Esophagus (tissue), 2 donors: Measurements from ENCODE around the gene FANCC. TPM values are rescaled to one million over a fixed set of nuclear protein-coding genes. Genes with fewer than 3 reads are reported as not detected.

ENCODE experiments used
- H3K27ac ChIP-seq, 2 donors: one replicate each; pipeline ENCODE4 v1.5.1; 2013; ENCODE audit warnings: low read depth in 2 of 2, mild to moderate bottlenecking in 2 of 2, inconsistent platforms in 1 of 2, low read length in 1 of 2, moderate library complexity in 1 of 2
- H3K27me3 ChIP-seq, 2 donors: one replicate each; pipeline ENCODE4 v1.6.1; 2013; ENCODE audit warnings: low read length in 2 of 2, control low read depth in 1 of 2, mild to moderate bottlenecking in 1 of 2; ENCODE audit not compliant: insufficient read depth in 2 of 2, control insufficient read depth in 1 of 2
- H3K36me3 ChIP-seq, 2 donors: one replicate each; pipeline ENCODE4 v1.6.1; 2013; ENCODE audit warnings: low read length in 1 of 2; ENCODE audit not compliant: control insufficient read depth in 2 of 2, insufficient read depth in 2 of 2
- H3K4me1 ChIP-seq, 2 donors: one replicate each; pipeline ENCODE4 v1.6.1; 2013; ENCODE audit warnings: low read length in 1 of 2; ENCODE audit not compliant: control insufficient read depth in 2 of 2, insufficient read depth in 2 of 2
- H3K4me3 ChIP-seq, 2 donors: one replicate each; pipeline ENCODE4 v1.5.1; 2013; ENCODE audit warnings: low read length in 2 of 2, mild to moderate bottlenecking in 2 of 2, low read depth in 1 of 2, moderate library complexity in 1 of 2
- H3K9me3 ChIP-seq, 2 donors: one replicate each; pipeline ENCODE4 v1.6.1; 2013; ENCODE audit warnings: mild to moderate bottlenecking in 2 of 2, low read depth in 1 of 2, low read length in 1 of 2, moderate library complexity in 1 of 2; ENCODE audit not compliant: control insufficient read depth in 2 of 2, insufficient read depth in 1 of 2
- WGBS, 2 donors: extraction: QIAGEN DNeasy Blood & Tissue Kit; methylation state at CpG; one replicate each; pipeline ENCODE4 v1.1.7; 2013; 5-methylcytosine and 5-hydroxymethylcytosine counted together
- polyA plus RNA-seq, 2 donors: library from polyadenylated mRNA; stranded (reverse); fragments of 200-250 nt; gene quantifications; one replicate each; pipeline ENCODE4 v1.2.3, GENCODE V29; 2013
- donor health status: healthy with polysubstance abuse.
- donor health status: Bipolar disorder and iron deficiency.

Gene FANCC
- polyA plus RNA-seq, 2 donors: 2.5 to 3.6 TPM

- H3K27me3 ChIP-seq: no peaks in the 10 kb centered on the region
- WGBS, 2 donors: 63 to 81% methylated on average over 39 of the region's 39 CpGs
- no peak overlapping the region for H3K4me3 ChIP-seq
- peaks cover 7 to 45% of the 10 kb centered on the region in 2 donors for H3K36me3 ChIP-seq
- peak overlapping the region; percentile 73 to 84 for H3K27ac ChIP-seq
- peaks cover 0 to 3% of the 10 kb centered on the region in 2 donors for H3K9me3 ChIP-seq
- H3K4me1 ChIP-seq: peaks cover 9 to 43% of the 10 kb centered on the region in 2 donors
Observed at GRCh38 chr9:95083086-95083768, 234.3 kb downstream of the FANCC start.

DNA sequence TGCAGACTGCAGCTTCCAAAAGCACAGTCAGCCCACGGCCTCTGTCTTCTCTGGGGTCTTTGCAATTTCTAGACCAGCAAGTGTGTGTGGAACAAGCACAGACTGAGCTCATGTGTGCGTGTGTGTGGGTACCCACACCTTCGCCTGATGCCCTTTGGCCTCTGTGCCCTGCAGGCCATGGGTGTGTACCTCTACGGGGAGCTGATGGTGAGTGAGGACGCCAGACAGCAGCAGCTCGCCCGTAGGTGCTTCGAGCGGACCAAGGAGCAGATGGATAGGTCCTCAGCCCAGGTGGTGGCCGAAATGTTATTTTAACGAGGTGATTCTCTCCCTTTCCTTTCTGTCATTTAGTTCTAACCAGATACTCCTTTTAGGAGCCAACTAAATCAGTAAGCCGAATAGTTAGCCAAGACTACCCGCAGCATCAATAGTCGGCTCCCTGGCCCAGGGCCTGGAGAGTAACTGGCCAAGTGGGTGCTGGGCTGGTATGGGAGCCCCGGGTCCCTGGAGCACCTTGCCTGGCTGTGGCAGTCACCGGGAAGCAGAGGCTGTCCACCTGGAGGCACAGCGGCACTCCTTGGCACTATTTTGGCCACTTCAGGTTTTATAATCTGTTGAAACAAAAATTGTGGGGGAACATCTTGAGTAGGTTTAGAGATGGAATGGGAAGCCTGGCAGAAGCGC lies 235.0 kb downstream of the FANCC start:
- H3K27ac ChIP-seq: peak overlapping the region; percentile 73 to 84
- 47 to 53% methylated on average over 18 of the region's 18 CpGs for WGBS, 2 donors
- peaks cover 7 to 47% of the 10 kb centered on the region in 2 donors for H3K36me3 ChIP-seq
- peaks cover 11 to 39% of the 10 kb centered on the region in 2 donors for H3K4me1 ChIP-seq
- peaks cover 0 to 3% of the 10 kb centered on the region in 2 donors for H3K9me3 ChIP-seq
- no peak overlapping the region for H3K4me3 ChIP-seq
- H3K27me3 ChIP-seq: no peaks in the 10 kb centered on the region

DNA sequence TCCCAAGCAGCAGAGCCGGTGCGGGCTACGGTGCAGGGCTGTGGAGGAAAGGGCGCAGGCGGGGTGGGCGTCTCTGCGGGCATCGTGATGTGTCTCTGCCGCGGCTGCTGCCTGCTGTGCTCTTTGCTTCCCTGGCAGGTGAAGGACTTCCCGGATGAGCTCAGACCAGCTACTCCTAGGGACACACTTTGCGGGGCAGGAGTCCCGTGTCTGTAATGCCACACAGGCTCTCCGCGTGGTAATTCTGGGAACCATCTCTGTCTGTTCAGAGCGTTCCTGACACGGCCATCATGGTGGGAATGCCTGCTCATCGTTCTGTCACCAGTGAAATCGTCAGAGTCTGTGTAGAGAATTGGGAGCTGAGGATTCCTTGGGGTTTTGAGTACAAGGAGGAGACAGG lies 235.5 kb downstream of the FANCC start:
- Histone ChIP-seq H3K27me3 (no peaks in the 10 kb centered on the region), H3K36me3 (peaks cover 7 to 50% of the 10 kb centered on the region in 2 donors), H3K27ac (peak overlapping the region; percentile 73 to 84), H3K9me3 (peaks cover 0 to 3% of the 10 kb centered on the region in 2 donors), H3K4me3 (no peak overlapping the region), H3K4me1 (peaks cover 16 to 40% of the 10 kb centered on the region in 2 donors)
- WGBS, 2 donors: 49 to 75% methylated on average over 19 of the region's 19 CpGs

DNA sequence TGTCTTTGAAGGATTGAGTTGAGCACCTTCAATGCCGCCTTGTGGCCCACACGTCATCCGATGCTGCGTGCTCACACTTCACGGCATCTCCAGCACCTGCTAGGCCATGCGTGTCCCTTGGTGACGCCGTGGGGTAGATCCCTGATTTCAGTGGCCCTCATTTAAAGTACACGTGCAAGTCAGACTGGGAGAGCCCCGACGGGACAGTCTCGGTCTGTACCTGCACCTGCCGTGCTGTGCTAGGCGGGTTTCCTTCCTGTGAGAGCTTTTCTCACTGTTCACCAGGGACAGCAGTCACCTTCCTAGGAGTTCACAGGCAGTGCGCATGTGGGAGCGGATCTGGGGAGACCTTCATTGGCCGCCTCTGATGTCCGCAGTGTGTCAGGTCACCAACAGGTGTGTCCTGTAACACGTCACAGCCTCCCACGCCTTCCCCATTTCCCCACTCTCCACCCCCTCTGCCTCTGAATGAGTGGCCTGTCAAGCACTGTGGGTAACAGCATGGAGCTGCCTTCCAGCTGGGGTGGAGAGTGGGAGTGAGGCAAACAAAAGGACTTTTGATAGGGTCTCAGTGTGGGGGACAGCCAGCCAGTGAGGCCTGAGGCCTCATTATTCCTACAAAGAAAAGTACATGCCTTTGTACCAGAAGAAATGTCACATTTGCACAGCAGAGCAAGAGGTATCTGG lies 236.4 kb downstream of the FANCC start:
- Histone ChIP-seq H3K36me3 (peaks cover 7 to 45% of the 10 kb centered on the region in 2 donors), H3K27ac (peak overlapping the region; percentile 73 to 88), H3K4me1 (peaks cover 19 to 39% of the 10 kb centered on the region in 2 donors), H3K27me3 (no peaks in the 10 kb centered on the region), H3K9me3 (peaks cover 0 to 3% of the 10 kb centered on the region in 2 donors), H3K4me3 (no peak overlapping the region)
- 46 to 64% methylated on average over 20 of the region's 20 CpGs for WGBS, 2 donors

DNA sequence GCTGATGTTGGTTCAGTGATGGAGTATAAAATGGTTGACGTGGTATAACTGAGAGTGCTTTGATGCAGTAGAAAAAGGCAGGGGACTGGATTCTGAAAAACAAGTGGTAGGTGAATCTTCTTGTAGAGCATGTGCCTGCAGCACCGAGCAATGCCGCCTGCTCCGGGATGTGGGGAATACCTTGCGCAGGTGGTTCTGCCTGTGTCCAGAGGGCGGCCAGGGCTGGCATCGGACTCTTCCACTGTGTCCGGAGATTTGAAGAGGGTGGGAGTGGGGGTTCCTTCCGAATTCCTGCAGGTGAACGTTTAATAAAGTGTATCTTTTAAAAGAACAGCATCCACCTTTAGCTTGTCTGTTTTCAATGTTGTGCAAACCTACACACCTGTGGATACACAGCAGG lies 238.0 kb downstream of the FANCC start:
- peaks cover 7 to 41% of the 10 kb centered on the region in 2 donors for H3K36me3 ChIP-seq

DNA sequence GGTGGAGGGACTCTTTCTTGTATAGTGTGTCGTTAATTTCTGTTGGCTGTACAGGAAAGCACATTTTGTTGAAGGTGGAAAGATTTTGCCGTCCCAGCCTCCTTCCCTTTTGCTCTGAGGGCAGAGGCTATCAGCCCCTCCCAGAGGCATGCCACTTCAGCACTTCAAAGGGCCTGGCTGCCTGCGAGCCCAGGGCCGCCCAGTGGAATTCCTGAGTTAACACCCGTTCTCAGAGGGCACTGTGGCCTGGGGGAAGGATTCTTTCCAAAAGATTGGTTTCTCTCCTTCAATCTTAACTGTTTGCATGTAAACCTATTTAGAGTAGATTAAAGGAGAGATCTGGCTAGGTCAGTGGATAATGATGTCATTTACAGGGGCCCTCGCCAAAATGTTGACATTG lies 238.6 kb downstream of the FANCC start:
- no peak overlapping the region for H3K4me3 ChIP-seq
- H3K27ac ChIP-seq: peak overlapping the region; percentile 76 to 86
- no peaks in the 10 kb centered on the region for H3K27me3 ChIP-seq
- peaks cover 7 to 41% of the 10 kb centered on the region in 2 donors for H3K36me3 ChIP-seq
- 22 to 25% methylated on average over 6 of the region's 6 CpGs for WGBS, 2 donors
- H3K4me1 ChIP-seq: peaks cover 16 to 36% of the 10 kb centered on the region in 2 donors
- H3K9me3 ChIP-seq: peaks cover 0 to 3% of the 10 kb centered on the region in 2 donors

More for the DNA sequence above, 238.0 kb downstream of the FANCC start:
- Histone ChIP-seq H3K9me3 (peaks cover 0 to 3% of the 10 kb centered on the region in 2 donors), H3K27ac (peak overlapping the region; percentile 75 to 86), H3K4me1 (peaks cover 16 to 34% of the 10 kb centered on the region in 2 donors), H3K4me3 (no peak overlapping the region), H3K27me3 (no peaks in the 10 kb centered on the region)
- WGBS, 2 donors: 48 to 66% methylated on average over 10 of the region's 10 CpGs

GRCh38 chr9:95078511-95078910 lies 239.0 kb downstream of the FANCC start:
- H3K4me1 ChIP-seq: peaks cover 16 to 37% of the 10 kb centered on the region in 2 donors
- no peaks in the 10 kb centered on the region for H3K27me3 ChIP-seq
- no peak overlapping the region for H3K4me3 ChIP-seq
- peaks cover 0 to 3% of the 10 kb centered on the region in 2 donors for H3K9me3 ChIP-seq
- H3K27ac ChIP-seq: peak overlapping the region; percentile 76 to 86
- peaks cover 7 to 40% of the 10 kb centered on the region in 2 donors for H3K36me3 ChIP-seq
- WGBS, 2 donors: 40 to 49% methylated on average over 12 of the region's 12 CpGs

DNA sequence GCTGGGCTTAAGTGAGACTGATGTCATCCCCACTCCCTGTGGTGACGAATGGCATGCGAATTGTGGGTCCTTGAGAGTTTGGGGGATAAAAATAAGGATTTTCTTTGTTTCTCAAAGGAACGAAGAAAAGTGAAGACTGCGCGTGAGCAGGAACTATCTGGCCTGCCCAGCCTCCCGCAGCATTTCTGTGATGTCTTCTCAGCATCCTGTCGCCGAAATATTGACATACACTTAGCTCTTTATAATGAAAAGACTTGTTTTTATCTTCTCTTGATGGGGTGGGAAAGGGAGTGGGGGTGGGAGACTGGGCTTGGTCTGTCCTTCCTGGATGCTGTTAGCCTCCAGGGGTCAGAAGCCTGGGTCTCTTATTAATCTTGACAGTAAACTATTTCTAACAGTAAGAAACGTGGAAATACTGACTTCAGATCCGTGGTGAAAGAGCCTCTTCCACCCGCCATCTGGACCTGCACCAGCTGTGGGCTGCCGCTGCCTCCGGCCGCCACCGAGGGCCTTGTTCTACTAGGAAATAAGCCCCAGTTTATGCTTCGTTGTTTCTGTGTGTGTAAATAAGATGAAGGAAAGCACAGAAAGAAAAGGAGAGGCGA lies 239.6 kb downstream of the FANCC start:
- H3K4me3 ChIP-seq: no peak overlapping the region
- peak overlapping the region; percentile 76 to 86 for H3K27ac ChIP-seq
- no peaks in the 10 kb centered on the region for H3K9me3 ChIP-seq
- 31 to 44% methylated on average over 17 of the region's 17 CpGs for WGBS, 2 donors
- no peaks in the 10 kb centered on the region for H3K27me3 ChIP-seq
- H3K4me1 ChIP-seq: peaks cover 14 to 34% of the 10 kb centered on the region in 2 donors
- H3K36me3 ChIP-seq: peaks cover 7 to 33% of the 10 kb centered on the region in 2 donors
